Stimulated activated CD4-positive, alpha-beta T cell treated with anti-CD3 and anti-CD28 coated beads, TNF-alpha, amount 100 ng/mL, for 48 hours (primary cell): ENCODE measurements around the gene IFNAR1.
A peak's percentile ranks its signal among the peaks of the same experiment; 100 is the strongest.
"Not testable (repeated sequence)": the region's sequence is repeated elsewhere in the genome, so short reads cannot be mapped to it uniquely, and the experiment has no call there.

ENCODE experiments used
- DNase-seq, 3 donors: peaks; one replicate each; pipeline ENCODE4 v3.0.0-alpha.2; 2020; ENCODE audit warnings: low read depth in 3 of 3

IFNAR1 gene

DNA sequence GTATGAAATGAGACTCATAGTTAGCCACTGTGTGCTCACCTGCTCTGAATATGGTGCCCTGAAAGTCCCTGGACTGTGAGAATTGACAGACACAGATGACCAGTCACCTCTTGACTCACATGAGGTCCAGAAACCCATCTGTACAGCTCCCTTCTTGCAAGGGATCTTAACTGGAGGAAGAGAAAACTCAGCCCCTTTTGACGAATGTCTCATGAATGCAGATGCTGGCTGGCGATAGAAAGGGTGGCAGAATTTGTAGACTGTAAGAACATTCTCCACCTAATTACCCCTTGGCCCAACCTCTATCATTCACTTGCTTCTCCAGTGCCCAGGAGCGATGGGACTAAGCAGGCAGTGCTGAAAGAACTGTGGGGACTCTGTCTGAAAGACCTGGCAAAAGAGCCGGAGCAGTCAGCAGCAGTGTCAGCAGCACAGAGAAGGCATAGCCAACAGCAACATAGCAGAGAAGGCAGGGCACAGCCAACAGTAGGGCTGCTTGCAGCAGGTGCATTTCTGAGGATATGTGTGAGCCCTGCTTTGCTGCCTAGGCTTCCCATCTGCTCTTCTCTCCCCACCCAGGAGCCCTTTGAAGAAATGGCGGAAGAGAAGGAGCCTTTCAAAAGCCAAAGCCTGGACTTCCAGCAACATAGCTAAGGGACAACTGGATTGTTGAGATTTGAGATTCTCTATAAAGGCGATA is 52.6 kb downstream of the IFNAR1 start:
- DNase-seq = no peak

DNA sequence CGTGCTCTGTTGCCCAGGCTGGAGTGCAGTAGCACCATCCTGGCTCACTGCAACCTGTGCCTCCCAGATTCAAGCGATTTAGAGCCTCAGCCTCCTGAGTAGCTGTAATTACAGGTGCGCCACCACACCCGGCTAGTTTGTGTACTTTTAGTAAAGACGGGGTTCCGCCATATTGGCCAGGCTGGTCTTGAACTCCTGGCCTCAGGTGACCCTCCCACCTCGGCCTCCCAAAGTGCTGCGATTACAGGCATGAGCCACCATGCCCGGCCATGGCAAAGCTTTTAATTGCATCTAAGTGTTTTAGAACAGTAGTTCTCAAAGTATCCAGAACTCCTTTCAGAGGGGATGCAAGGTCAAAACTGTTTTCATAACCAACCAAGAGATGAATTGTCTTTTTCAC is 53.3 kb downstream of the IFNAR1 start:
- no peak for DNase-seq

DNA sequence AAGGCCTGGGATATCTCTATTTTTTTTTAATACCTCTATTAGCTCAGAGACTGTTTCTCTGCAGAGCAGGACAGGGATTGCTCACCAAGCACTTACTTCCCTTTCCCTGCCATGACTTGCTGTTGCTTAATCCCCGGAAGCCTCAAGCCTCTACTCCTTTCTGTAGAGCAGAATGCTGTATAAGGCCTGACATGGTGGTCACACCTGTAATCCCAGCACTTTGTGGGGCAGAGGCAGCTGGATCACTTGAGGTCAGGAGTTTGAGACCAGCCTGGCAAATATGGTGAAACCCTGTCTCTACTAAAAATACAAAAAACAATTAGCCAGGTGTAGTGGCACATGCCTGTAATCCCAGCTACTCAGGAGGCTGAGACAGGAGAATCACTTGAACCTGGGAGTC is 55.2 kb downstream of the IFNAR1 start:
- not testable (repeated sequence) for DNase-seq

DNA sequence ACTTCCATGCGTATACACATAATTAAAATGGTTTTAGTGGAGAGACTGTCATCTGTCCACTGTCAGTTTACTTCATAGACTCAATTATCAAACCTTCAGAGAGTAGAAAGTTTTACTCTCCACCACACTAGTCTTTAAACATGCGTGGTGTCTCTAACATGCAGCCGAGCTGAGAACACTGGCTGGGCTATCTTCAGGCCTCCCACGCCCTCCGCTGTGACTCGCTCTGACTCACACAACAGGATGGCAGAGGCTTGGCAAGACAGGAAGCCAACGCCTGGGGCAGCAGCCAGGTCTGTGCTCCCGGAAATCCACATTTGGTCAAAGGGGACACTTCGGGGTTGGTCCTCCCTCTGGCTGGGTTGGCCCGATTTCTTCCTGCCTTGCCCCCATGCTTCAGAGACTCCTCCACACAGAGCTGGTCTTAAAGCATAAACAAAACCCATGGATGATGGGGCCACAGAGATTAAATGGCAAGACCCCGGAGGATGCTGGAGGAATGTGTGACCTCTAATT is 55.8 kb downstream of the IFNAR1 start:
- peak; percentile 87 to 89 (median 88) for DNase-seq

DNA sequence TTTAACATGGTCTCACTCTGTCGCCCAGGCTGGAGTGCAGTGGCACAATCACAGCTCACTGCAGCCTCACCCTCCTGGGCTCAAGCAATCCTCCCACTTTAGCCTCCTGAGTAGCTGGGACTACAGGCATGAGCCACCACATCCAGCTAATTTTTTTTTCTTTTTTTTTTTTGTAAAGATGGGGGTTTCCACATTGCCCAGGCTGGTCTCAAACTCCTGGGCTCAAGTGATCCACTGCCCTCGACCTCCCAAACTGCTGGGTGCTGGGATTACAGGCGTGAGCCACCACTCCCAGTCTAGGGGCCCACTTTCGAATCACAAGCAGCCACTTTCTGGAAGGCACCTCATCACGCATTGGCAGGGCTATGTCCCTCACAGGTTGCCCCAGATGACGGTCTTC is 56.6 kb downstream of the IFNAR1 start:
- DNase-seq = not testable (repeated sequence)

DNA sequence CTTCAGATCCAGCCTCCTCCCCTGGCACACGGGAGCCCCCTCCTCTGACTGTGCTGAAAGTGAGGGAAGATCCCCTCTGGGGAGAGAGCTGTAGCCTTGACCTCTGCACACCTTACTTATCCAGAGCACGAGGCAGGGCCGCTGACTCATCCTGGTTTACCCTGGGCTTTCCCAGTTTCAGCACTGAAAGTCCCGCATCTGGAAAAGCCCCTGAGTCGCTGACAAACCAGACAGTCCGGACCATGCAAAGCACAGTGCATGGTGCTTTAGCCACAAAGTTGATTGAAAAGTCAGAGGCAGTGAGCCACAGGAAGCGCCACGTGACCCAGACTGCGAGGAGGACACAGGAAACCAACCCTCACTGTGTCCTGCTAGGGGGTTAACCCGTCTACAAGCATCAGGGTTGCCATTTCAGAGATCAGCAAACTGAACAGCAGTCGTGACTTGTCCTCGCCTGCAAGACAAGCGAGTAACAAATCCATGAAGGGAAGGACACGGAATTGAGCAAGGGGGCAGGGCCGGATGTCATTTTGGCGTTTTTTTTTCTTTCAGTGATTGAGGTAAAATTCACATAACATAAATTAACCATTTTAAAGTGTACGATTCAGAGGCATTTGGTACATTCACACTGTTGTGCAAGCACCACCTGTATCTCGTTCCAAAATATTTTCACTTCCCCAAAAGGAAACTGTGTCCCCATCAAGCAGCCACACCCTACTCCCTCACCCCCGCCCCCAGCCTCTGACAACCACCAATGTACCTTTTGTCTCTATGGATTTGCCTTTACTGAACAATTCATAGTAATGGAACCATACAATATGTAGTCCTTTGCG is 58.5 kb downstream of the IFNAR1 start:
- peak; percentile 46 to 61 (median 54) for DNase-seq

DNA sequence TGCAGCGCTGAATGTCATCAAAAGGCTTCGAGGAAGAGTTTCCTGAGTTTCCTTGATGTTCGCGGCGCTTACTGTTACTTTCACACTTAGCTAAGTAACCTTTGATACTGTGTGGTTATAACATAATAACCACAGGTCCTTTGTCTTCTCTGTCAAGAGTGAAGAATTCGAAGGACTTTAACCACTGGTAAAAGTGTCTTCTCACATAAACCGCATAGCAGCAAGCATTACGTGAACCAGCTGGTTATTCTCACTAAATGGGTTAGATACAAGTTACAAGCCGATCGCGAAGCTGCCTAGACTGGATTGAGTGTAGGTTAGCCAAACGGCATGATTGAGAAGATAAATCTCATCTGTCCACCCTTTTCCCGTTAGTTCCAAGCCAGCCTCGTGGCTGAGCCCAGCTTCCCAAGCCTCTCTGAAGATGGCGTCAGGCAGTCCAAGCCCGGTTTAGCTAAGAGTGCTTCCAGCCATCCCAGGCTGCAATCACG is 60.1 kb downstream of the IFNAR1 start:
- no peak for DNase-seq

DNA sequence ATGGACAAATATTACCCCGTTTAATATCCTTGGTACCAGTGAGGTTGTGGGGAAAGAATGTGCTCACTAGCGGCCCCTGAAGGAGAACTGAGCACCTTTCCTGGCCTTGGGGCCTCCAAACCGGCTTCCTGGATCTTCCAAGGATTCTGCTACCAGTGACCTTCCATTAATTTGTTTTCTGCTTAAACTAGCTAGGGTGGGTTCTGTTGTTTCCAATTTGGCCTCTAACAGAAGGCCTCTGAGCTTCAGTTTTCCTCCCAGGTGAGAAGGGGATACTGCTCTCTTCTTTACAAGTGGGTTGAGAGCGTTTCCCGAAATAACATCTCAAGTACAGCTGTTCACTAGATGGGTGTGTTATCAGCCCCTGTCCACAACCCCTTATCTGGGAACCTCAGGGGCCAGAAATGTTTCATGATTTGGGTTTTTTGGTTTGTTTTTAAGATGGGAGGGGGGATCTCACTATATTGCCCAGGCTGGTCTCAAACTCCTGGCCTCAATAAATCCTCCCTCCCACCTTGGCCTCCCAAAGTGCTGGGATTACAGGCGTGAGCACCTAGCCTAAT is 61.5 kb downstream of the IFNAR1 start:
- DNase-seq = no peak

DNA sequence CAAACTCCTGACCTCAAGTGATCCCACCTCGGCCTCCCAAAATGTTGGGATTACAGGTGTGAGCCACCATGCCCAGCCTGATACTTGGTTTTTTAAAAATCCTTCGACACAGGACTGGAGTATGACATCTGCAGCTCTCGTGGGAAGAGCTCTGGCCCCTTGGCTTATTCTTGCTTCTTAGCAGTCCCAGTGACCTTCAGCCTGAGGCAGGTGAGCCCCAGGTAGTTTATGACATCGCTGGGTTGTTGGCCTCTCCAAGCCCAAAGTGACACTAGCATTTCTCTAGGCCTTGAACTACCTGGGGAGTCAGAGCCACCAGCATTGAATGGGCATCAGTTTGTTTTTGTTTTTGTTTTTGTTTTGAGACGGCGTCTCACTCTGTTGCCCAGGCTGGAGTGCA is 62.5 kb downstream of the IFNAR1 start:
- DNase-seq = no peak

DNA sequence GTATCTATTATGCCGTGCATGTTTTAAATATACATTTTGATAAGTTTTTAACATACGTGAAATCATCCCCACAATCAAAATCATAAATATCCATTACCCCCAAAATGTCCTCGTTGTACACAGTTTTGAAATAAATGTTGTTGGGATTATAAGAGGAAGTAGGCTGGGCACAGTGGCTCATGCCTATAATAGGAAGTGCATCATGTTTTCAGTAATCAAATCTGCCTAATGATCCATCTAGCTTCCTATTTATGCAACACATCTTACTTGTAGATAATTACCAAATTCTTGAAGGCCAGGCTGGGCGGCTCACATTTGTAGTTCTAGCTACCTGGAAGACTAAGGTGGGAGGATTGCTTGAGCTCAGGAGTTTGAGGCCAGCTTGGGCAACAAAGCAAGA is 63.4 kb downstream of the IFNAR1 start:
- no peak for DNase-seq

DNA sequence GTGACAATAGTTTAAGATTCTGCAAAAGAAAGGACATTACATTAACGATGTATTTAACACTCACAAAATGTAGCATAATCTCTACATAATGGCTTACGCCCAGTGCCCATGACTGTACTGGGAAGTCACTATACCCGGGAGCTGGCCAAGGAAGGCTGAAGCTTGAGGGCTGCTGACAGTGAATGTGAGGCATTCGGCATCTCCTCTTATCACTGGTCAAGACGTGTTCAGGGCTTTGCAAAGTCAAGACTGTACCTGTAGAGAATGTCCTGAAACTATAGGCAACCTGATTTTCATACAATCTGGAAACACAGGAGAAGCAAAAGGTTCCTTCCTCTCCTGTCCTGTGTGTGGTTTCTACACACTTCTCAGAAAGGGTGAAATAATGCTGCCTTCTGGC is 65.7 kb downstream of the IFNAR1 start:
- no peak for DNase-seq

DNA sequence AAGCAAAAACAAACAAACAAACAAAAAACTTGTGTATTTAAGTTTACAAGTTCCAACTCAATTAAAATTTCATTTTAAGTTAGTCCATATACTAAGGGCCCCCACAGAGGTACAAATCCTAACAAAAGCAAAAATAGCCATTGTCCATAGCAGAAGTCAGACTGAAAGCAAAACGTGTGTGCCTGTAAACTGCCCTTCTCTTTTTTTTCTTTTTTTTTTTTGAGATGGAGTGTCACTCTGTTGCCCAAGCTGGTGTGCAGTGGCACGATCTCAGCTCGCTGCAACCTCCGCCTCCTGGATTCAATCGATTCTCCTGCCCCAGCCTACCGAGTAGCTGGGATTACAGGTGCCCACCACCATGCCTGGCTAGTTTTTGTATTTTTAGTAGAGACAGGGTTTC is 66.9 kb downstream of the IFNAR1 start:
- no peak for DNase-seq

DNA sequence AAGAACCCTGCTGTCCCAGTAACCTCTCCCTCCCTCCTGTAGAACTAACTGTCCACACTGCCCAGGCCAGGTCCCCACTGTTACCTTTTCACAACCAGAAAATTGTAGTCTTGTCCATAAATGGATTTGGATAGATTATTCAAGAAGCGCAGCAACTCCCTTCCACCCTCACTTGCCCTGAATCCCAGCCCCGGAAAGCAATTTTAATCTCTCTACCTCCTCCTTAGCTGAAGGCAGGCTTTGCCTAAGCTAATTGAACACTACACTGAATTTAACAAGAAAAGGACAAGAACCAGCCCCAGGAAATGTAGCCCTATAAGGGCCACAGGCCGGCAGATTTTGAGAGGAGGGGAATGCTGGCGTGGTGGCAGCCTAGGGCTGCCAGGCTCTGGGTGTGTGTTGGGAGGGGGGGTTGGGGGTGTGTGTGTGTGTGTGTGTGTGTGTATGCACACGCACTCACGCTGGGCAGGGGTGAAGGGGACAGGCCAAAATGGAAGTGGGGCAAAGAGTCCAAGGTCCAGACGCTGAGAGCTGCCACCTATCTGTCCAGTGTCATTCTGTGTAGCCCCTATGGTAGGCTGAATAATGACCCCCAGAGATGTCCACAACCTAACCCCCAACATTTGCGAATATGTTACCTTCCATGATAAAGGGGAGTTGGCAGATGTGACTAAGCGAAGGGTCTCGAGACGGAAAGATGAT is 67.7 kb downstream of the IFNAR1 start:
- DNase-seq = no peak

DNA sequence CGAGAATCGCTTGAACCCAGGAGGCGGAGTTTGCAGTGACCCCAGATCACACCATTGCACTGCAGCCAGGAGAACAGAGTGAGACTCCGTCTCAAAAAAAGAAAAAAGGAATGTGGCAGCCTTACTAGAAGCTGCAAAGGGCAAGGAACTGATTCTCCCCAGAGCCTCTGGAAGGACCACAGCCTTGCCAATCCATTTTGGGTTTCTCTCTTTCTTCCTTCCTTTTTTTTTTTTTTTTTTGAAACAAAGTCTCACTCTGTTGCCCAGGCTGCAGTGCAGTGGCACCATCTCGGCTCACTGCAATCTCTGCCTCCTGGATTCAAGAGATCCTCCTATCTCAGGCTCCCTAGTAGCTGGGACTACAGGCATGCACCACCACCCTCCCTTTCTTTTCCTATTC is 68.6 kb downstream of the IFNAR1 start:
- no peak for DNase-seq

DNA sequence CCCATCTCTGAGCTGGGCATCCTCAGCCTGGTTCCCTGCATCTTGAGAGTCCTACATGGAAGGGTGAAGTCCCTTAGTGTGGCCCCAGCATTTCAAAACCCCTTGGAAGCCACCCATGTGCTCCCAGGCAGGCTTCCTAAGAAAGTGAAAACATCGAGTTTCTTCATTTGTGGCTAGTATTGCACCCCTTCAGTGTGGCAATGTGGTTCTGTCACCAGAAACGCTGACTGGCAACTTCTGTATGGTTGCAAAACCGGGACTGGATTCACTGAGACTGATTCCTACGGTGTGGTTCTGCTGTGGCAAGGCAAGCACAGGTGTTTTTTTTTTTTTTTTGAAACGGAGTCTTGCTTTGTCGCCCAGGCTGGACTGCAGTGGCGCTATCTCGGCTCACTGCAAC is 69.5 kb downstream of the IFNAR1 start:
- DNase-seq = no peak

DNA sequence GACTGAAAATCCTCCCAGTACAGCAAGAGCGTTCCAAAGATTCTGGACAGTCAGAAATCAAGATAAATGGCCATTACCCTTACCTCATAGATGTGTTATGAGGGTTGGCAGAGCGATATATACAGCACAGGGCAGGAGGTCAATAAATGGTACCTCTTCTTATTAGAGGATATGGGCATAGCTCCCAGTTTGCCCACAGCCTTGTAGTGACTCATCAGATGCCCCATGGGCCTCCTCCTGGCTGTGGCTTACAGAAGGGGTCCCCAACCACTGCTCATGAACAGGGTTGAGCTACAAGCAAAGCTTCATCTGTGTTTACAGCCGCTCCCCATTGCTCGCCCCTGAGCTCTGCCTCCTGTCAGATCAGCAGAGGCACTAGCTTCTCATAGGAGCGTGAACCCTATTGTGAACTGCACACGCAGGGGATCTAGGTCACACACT is 71.1 kb downstream of the IFNAR1 start:
- no peak for DNase-seq

DNA sequence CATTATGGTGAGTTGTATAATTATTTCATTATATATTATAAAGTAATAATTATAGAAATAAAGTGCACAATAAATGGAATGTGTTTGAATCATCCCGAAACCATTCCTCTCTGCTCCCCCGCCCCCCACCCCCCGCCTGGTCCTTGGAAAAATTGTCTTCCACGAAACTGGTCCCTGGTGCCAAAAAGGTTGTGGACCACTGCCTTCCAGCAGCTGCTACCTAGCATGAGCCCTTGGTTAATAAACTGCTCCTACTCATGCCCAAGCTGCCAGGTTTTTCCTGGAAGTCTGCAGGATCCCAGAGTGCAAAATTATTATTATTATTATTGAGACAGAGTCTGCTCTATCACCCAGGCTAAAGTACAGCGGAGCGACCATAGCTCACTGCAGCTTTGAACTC is 71.7 kb downstream of the IFNAR1 start:
- no peak for DNase-seq

DNA sequence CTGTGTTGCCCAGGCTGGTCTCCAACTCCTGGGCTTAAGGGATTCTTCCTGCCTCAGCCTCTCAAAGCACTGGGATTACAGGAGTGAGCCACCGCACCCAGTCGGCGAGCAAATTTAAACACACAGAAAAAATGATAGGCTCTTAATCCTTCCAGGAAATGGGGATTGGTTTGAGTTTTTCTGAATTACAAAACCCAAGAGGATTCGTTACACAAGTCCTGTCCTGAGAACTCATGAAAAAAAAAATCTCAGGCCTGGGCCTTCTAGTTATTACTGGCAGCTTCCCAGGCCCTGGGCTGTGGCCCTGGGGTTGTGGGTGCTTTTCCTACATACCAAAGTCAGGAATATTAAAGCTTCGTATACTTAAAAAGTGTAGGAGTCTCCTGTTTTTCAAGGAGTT is 72.2 kb downstream of the IFNAR1 start:
- DNase-seq = no peak

DNA sequence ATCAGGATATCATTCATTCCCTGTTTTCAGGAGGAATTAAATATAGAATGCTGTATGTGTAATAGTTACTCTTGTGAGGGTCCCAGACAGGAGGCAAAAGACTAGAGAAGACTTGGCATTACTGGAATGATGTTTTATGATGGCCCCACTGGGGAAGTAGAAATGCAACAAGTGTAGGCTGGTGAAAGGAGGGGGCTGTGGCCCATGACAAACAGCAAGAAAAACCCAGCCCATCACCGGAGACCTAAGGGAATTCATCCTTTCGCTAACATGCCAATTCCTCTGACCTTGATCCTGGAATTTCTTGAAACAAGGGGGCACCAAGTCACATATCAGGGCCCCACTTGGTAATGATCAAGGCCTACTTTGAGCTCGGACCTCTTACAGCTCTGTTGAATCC is 72.9 kb downstream of the IFNAR1 start:
- no peak for DNase-seq

DNA sequence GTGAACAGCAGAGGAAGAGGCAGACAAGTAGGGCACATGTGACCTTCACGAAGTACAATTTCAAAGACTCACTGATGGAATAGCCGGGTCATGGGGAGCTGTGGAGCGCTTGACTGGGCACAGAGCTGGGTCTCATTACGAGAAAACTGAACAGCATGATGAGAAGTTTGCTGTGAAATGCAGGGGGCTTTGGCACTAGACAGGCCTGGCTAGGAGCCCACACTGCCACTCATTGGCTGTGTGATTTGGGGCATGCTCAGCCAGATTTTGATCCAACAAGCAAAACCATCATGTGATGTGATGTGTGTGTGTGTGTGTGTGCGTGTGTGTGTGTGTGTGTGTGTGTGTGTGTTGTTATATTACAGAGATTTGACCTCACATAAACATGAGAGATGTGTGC is 73.6 kb downstream of the IFNAR1 start:
- DNase-seq = no peak

DNA sequence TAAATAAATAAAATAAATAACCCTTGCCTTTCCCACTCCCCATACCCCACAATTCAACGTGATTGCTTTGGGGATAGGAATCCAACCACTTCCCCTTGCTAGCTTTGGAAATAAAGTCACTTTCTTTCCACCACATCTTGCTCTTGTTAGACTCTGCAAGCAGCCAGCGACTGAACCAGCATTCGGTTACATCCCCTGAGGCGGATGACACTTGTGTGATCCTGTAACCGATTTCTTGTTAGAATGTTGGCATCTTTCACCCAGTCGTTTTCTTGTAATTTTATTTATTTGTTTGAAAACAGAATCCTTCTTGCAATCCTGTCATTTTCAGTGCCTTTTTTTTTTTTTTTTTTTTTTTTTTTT is 76.8 kb downstream of the IFNAR1 start:
- no peak for DNase-seq
